Fibroblast of lung (primary cell): ENCODE data around the gene SLC39A10. TPM values are rescaled to one million over a fixed set of nuclear protein-coding genes. Genes with fewer than 3 reads are reported as not detected.

Source experiments
- DNase-seq, 2 donors: peaks; one replicate each; pipeline versions ENCODE4 v3.0.0 to v3.0.0-alpha.2; 2010; ENCODE audit warnings: low read depth in 2 of 2
- H2AFZ ChIP-seq: 2 replicates; pipeline ENCODE4 v1.5.1; 2012; ENCODE audit warnings: low read length, control low read depth, inconsistent platforms
- H3K27ac ChIP-seq: 2 replicates; pipeline ENCODE4 v1.5.1; 2011; ENCODE audit warnings: low read length, control low read depth; ENCODE audit not compliant: insufficient read depth
- H3K27me3 ChIP-seq: 2 replicates; pipeline ENCODE4 v1.5.1; 2011; ENCODE audit warnings: mild to moderate bottlenecking, low read length; ENCODE audit not compliant: control insufficient read depth, insufficient read depth
- H3K36me3 ChIP-seq: 2 replicates; pipeline ENCODE4 v1.5.1; 2011; ENCODE audit warnings: low read length; ENCODE audit not compliant: control insufficient read depth, insufficient read depth
- H3K4me1 ChIP-seq: 2 replicates; pipeline ENCODE4 v1.5.1; 2011; ENCODE audit warnings: low read length; ENCODE audit not compliant: control insufficient read depth, insufficient read depth; ENCODE audit errors: extremely low read depth
- H3K4me2 ChIP-seq: 2 replicates; pipeline ENCODE4 v1.5.1; 2011; ENCODE audit warnings: low read length, control low read depth; ENCODE audit not compliant: insufficient read depth; ENCODE audit errors: extremely low read depth
- H3K4me3 ChIP-seq, 4 experiments: fragments of 200-600 bp in 1 of 4; sonication (generic) in 1 of 4; replicated peaks in 1 of 4; 2 replicates each; pipeline ENCODE4 v1.5.1; 2011 to 2016; ENCODE audit warnings: low read length in 4 of 4, low read depth in 3 of 4, mild to moderate bottlenecking in 3 of 4, control low read depth in 2 of 4, inconsistent platforms in 1 of 4, mixed read lengths in 1 of 4; ENCODE audit not compliant: insufficient read depth in 1 of 4; ENCODE audit errors: control extremely low read depth in 1 of 4
- H3K79me2 ChIP-seq: 2 replicates; pipeline ENCODE4 v1.5.1; 2012; ENCODE audit warnings: mild to moderate bottlenecking, low read length, inconsistent platforms; ENCODE audit not compliant: control insufficient read depth, insufficient read depth
- H3K9ac ChIP-seq: 2 replicates; pipeline ENCODE4 v1.5.1; 2011; ENCODE audit warnings: mild to moderate bottlenecking, low read length, control low read depth; ENCODE audit not compliant: insufficient read depth
- H3K9me3 ChIP-seq: 2 replicates; pipeline ENCODE4 v1.5.1; 2012; ENCODE audit warnings: low read depth, low read length; ENCODE audit not compliant: control insufficient read depth, insufficient read depth
- H4K20me1 ChIP-seq: 2 replicates; pipeline ENCODE4 v1.5.1; 2011; ENCODE audit warnings: low read length; ENCODE audit not compliant: control insufficient read depth, insufficient read depth; ENCODE audit errors: extremely low read depth
- CTCF ChIP-seq, 2 donors: IDR thresholded peaks in 1 of 2; conservative IDR thresholded peaks in 1 of 2; 1 replicate in 1 of 2; 2 replicates in 1 of 2; pipeline ENCODE4 v1.5.1; 2011 to 2012; ENCODE audit warnings: low read length in 2 of 2, control low read depth in 1 of 2, inconsistent platforms in 1 of 2, low read depth in 1 of 2, mild to moderate bottlenecking in 1 of 2
- EZH2 ChIP-seq: IDR thresholded peaks from 2 replicates; pipeline ENCODE4 v1.5.1; 2012; ENCODE audit warnings: low read length, control low read depth, mild to moderate bottlenecking; ENCODE audit errors: missing control alignments
- polyA plus RNA-seq, 2 donors: library from polyadenylated mRNA; depleted of rRNA in 1 of 2; stranded (reverse) in 1 of 2; unstranded in 1 of 2; fragments of >200 nt; gene quantifications; 2 replicates each; pipeline ENCODE4 v1.2.1, GENCODE V29; 2011 to 2012; ENCODE audit warnings: missing spikeins in 1 of 2
- total RNA-seq: library from RNA; depleted of rRNA; stranded (reverse); fragments of >200 nt; gene quantifications from 2 replicates; pipeline ENCODE4 v1.2.1, GENCODE V29; 2014

Gene SLC39A10
- total and polyA plus RNA-seq, 2 donors (not counting 1 experiment from before 2014, with no cell fraction given): 36.9 to 77.0 TPM

- Histone ChIP-seq H3K4me2 (no peak overlapping the region), H2AFZ (no peak overlapping the region), H4K20me1 (no peaks in the 10 kb centered on the region), H3K79me2 (no peaks in the 10 kb centered on the region), H3K27me3 (no peaks in the 10 kb centered on the region), H3K27ac (no peak overlapping the region), H3K36me3 (no peaks in the 10 kb centered on the region), H3K9ac (no peak overlapping the region), H3K4me3 (no peak overlapping the region), H3K4me1 (no peaks in the 10 kb centered on the region), H3K9me3 (no peaks in the 10 kb centered on the region)
- TF ChIP-seq EZH2 (no peak), CTCF (conservative IDR thresholded peaks at IDR 0.05 in 1 of 2, IDR thresholded peaks at IDR 0.05 in 1 of 2; ENCODE audit: low read depth in 1 of 2, low read length in 2 of 2) (no peak)
- no peak for DNase-seq
Measured at GRCh38 chr2:195759877-195760276, 102.9 kb downstream of the SLC39A10 start.

- Histone ChIP-seq H3K9me3 (no peaks in the 10 kb centered on the region), H3K4me2 (no peak overlapping the region), H3K27ac (no peak overlapping the region), H4K20me1 (no peaks in the 10 kb centered on the region), H3K36me3 (no peaks in the 10 kb centered on the region), H3K79me2 (no peaks in the 10 kb centered on the region), H3K27me3 (no peaks in the 10 kb centered on the region), H3K4me1 (no peaks in the 10 kb centered on the region), H3K4me3 (no peak overlapping the region), H2AFZ (no peak overlapping the region), H3K9ac (no peak overlapping the region)
- DNase-seq: peak in 1 of 2 donors; percentile 10
- TF ChIP-seq EZH2: no peak
- TF ChIP-seq CTCF (conservative IDR thresholded peaks at IDR 0.05 in 1 of 2, IDR thresholded peaks at IDR 0.05 in 1 of 2; ENCODE audit: low read depth in 1 of 2, low read length in 2 of 2): no peak
Measured at GRCh38 chr2:195763866-195764265, 106.8 kb downstream of the SLC39A10 start.

- TF ChIP-seq CTCF (conservative IDR thresholded peaks at IDR 0.05 in 1 of 2, IDR thresholded peaks at IDR 0.05 in 1 of 2; ENCODE audit: low read depth in 1 of 2, low read length in 2 of 2): no peak
- TF ChIP-seq EZH2: no peak
- H3K4me3 ChIP-seq: no peak overlapping the region
Measured at GRCh38 chr2:195766691-195767090, 109.7 kb downstream of the SLC39A10 start.

More at GRCh38 chr2:195766691-195767090, 109.7 kb downstream of the SLC39A10 start:
- no peaks in the 10 kb centered on the region for H3K4me1 ChIP-seq
- H3K9ac ChIP-seq: no peak overlapping the region
- no peaks in the 10 kb centered on the region for H3K27me3 ChIP-seq
- H2AFZ ChIP-seq: no peak overlapping the region
- no peaks in the 10 kb centered on the region for H4K20me1 ChIP-seq
- no peaks in the 10 kb centered on the region for H3K79me2 ChIP-seq
- DNase-seq: no peak
- H3K9me3 ChIP-seq: no peaks in the 10 kb centered on the region
- H3K36me3 ChIP-seq: no peaks in the 10 kb centered on the region
- H3K27ac ChIP-seq: no peak overlapping the region
- no peak overlapping the region for H3K4me2 ChIP-seq
